Sigmoid colon (tissue), 4 donors: ENCODE data around the gene TMEM260.

Source experiments
- EP300 ChIP-seq, 4 donors: sonication (generic); formaldehyde crosslinking; IDR thresholded peaks; one replicate each; pipeline ENCODE4 v1.6.1; 2017; ENCODE audit warnings: antibody characterized with exemption in 4 of 4
- POLR2AphosphoS5 ChIP-seq, 4 donors: sonication (generic); formaldehyde crosslinking; IDR thresholded peaks; one replicate each; pipeline ENCODE4 v1.6.1; 2017; ENCODE audit warnings: antibody characterized with exemption in 4 of 4
- TF ChIP-seq, protein P1 (sequence below), 4 experiments: fragments of 450-650 bp in 3 of 4; fragments of 200-600 bp in 1 of 4; IDR thresholded peaks; one replicate each; pipeline ENCODE4 v1.5.1; 2016 to 2019; ENCODE audit warnings: antibody characterized with exemption in 4 of 4, mild to moderate bottlenecking in 3 of 4, moderate library complexity in 2 of 4

DNA sequence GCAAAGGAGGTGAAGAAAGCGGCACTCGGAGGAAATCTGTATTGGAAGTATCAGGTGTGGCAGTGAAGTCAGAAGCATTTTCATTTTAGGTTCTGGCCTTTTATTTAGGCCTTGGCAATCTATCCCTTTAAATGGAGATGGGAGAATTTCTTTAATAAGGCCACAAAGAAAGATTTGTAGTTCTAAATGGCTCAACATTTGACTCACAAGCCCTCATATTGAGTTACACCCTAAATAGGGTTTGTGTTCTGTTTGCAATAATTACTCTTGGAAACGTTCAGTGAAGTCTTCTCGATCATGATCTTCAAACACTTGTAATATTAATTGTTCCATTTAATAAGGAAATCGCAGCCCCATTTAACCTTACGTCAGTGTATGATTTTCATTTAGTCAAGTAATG lies 25.3 kb upstream of the TMEM260 start:
- TF ChIP-seq POLR2AphosphoS5 (IDR thresholded peaks at IDR 0.05) (no peak), EP300 (IDR thresholded peaks at IDR 0.05) (no peak)
- TF ChIP-seq, protein P1, sequence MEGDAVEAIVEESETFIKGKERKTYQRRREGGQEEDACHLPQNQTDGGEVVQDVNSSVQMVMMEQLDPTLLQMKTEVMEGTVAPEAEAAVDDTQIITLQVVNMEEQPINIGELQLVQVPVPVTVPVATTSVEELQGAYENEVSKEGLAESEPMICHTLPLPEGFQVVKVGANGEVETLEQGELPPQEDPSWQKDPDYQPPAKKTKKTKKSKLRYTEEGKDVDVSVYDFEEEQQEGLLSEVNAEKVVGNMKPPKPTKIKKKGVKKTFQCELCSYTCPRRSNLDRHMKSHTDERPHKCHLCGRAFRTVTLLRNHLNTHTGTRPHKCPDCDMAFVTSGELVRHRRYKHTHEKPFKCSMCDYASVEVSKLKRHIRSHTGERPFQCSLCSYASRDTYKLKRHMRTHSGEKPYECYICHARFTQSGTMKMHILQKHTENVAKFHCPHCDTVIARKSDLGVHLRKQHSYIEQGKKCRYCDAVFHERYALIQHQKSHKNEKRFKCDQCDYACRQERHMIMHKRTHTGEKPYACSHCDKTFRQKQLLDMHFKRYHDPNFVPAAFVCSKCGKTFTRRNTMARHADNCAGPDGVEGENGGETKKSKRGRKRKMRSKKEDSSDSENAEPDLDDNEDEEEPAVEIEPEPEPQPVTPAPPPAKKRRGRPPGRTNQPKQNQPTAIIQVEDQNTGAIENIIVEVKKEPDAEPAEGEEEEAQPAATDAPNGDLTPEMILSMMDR (IDR thresholded peaks at IDR 0.05) = no peak
